Panc1 (cell line): ENCODE data around the gene PDK3. TPM values are rescaled to one million over a fixed set of nuclear protein-coding genes. Genes with fewer than 3 reads are reported as not detected.

Experiments
- ATAC-seq: fragments of 200-7000 bp; cut with Tn5 transposase; 2 replicates; pipeline ENCODE4 v1.9.1; 2020; ENCODE audit warnings: mild to moderate bottlenecking, moderate library complexity
- BruUV-seq: library from RNA; stranded (reverse); fragments of 400-500 nt; replicated peaks from 2 replicates; lab custom pipeline; 2021; lab: Mats Ljungman, UMichigan
- CTCF ChIA-PET: fragments of 300-600 bp; sonication (Branson Sonifier 250); formaldehyde crosslinking; loops from one replicate; lab custom pipeline; 2022; ENCODE audit warnings: antibody characterized with exemption; lab: Charles Lee
- POLR2A ChIA-PET: fragments of 300-600 bp; sonication (Branson Sonifier 250); formaldehyde crosslinking; loops from one replicate; lab custom pipeline; 2022; ENCODE audit warnings: antibody characterized with exemption; lab: Charles Lee
- DNase-seq: peaks from one replicate; pipeline ENCODE4 v3.0.0-alpha.2; 2010; ENCODE audit warnings: low read depth, low spot score
- H3K27ac ChIP-seq: 2 replicates; pipeline ENCODE4 v1.5.1; 2011; ENCODE audit warnings: mild to moderate bottlenecking, low read length, inconsistent platforms
- H3K27me3 ChIP-seq: fragments of 200-500 bp; sonication (Bioruptor generic); 2 replicates; pipeline ENCODE4 v1.6.0; 2014; ENCODE audit warnings: low read length, inconsistent platforms; ENCODE audit not compliant: control insufficient read depth, insufficient read depth
- H3K36me3 ChIP-seq: fragments of 200-500 bp; sonication (Bioruptor generic); 2 replicates; pipeline ENCODE4 v1.5.1; 2014; ENCODE audit warnings: inconsistent platforms, mild to moderate bottlenecking, low read length, moderate library complexity; ENCODE audit not compliant: control insufficient read depth, insufficient read depth
- H3K4me1 ChIP-seq: 2 replicates; pipeline ENCODE4 v1.5.1; 2011; ENCODE audit warnings: inconsistent platforms, mild to moderate bottlenecking, low read length, moderate library complexity; ENCODE audit not compliant: control insufficient read depth, insufficient read depth
- H3K4me3 ChIP-seq, 2 experiments: 2 replicates each; pipeline ENCODE4 v1.5.1; 2011 to 2012; ENCODE audit warnings: low read depth in 2 of 2, low read length in 2 of 2, mild to moderate bottlenecking in 2 of 2, inconsistent platforms in 1 of 2, moderate library complexity in 1 of 2
- H3K9me3 ChIP-seq: fragments of 200-500 bp; sonication (Bioruptor generic); 2 replicates; pipeline ENCODE4 v1.5.1; 2014; ENCODE audit warnings: low read depth, mild to moderate bottlenecking, inconsistent platforms, low read length, moderate library complexity; ENCODE audit not compliant: control insufficient read depth, insufficient read depth
- CTCF ChIP-seq: fragments of 450-650 bp; IDR thresholded peaks from 2 replicates; pipeline ENCODE4 v1.5.1; 2017; ENCODE audit warnings: mild to moderate bottlenecking
- POLR2AphosphoS5 ChIP-seq: IDR thresholded peaks from 2 replicates; pipeline ENCODE4 v1.6.1; 2012; ENCODE audit warnings: mild to moderate bottlenecking, low read depth, low read length, moderate library complexity
- REST ChIP-seq, 2 experiments: IDR thresholded peaks; 2 replicates each; pipeline ENCODE4 v1.6.1; 2011 to 2012; ENCODE audit warnings: low read depth in 2 of 2, control low read depth in 1 of 2, low read length in 1 of 2, mild to moderate bottlenecking in 1 of 2, moderate library complexity in 1 of 2; ENCODE audit not compliant: insufficient read depth in 1 of 2
- SIN3A ChIP-seq: IDR thresholded peaks from 2 replicates; pipeline ENCODE4 v1.6.1; 2012; ENCODE audit warnings: low read depth, mild to moderate bottlenecking, low read length, moderate library complexity, borderline replicate concordance; ENCODE audit not compliant: insufficient read depth
- TCF7L2 ChIP-seq: IDR thresholded peaks from 2 replicates; pipeline ENCODE4 v1.6.1; 2011; ENCODE audit warnings: mild to moderate bottlenecking, low read depth, low read length, inconsistent platforms
- in situ Hi-C: cut with HindIII; loops from 2 replicates; pipeline ENCODE4 v1.10.0; 2016; ENCODE audit warnings: low sequenced_read_pairs, low pct_unique_long_range_greater_than_20kb
- intact Hi-C: fragments of 100-400 bp; cut with micrococcal nuclease; formaldehyde crosslinking; loops from one replicate; pipeline ENCODE4 v1.10.0; 2022; ENCODE audit not compliant: unreplicated experiment
- total RNA-seq: library from RNA; stranded (reverse); gene quantifications from one replicate; pipeline ENCODE4 v1.2.1, GENCODE V29; 2021; ENCODE audit not compliant: unreplicated experiment

The PDK3 gene
- total RNA-seq, 1 experiment from 2014 or later = 5.5 TPM

GRCh38 chrX:24553011-24553410 lies 87.9 kb downstream of the PDK3 start:
- no peak overlapping the region for H3K27ac ChIP-seq
- H3K4me3 ChIP-seq = no peak overlapping the region
- no peaks in the 10 kb centered on the region for H3K27me3 ChIP-seq
- no peaks in the 10 kb centered on the region for H3K9me3 ChIP-seq
- no TSS peak for BruUV-seq
- DNase-seq (no peak), ATAC-seq (no peak)
- ChIA-PET POLR2A (no interaction called here), CTCF (no interaction called here)
- H3K36me3 ChIP-seq = no peaks in the 10 kb centered on the region
- in situ Hi-C loops = no loop called here
- TF ChIP-seq POLR2AphosphoS5 (no peak), SIN3A (no peak), CTCF (no peak), REST (IDR thresholded peaks at IDR 0.05; ENCODE audit: insufficient read depth in 1 of 2, low read depth in 2 of 2, low read length in 1 of 2) (no peak), TCF7L2 (no peak)
- H3K4me1 ChIP-seq = no peaks in the 10 kb centered on the region
- intact Hi-C loops = no loop called here

- Histone ChIP-seq H3K27ac (no peak overlapping the region), H3K4me1 (no peaks in the 10 kb centered on the region), H3K4me3 (no peak overlapping the region), H3K27me3 (no peaks in the 10 kb centered on the region), H3K9me3 (no peaks in the 10 kb centered on the region), H3K36me3 (no peaks in the 10 kb centered on the region)
- in situ Hi-C loops = no loop called here
- ATAC-seq = no peak
- intact Hi-C loops = no loop called here
- no TSS peak for BruUV-seq
- TF ChIP-seq CTCF (peak; percentile 34; the same call in 1 of the 2 replicates), REST (IDR thresholded peaks at IDR 0.05; ENCODE audit: insufficient read depth in 1 of 2, low read depth in 2 of 2, low read length in 1 of 2) (no peak)
- CTCF ChIA-PET = no interaction called here
- POLR2A ChIA-PET = no interaction called here
- DNase-seq = no peak
Measured at GRCh38 chrX:24561121-24561520, 96.0 kb downstream of the PDK3 start.
